HG02840 (cell line): Measurements from ENCODE around the gene MROH9.

ENCODE experiments used
- ATAC-seq: cut with Tn5 transposase; IDR thresholded peaks from one replicate; pipeline ENCODE4 v1.9.1; 2021; ENCODE audit warnings: mild to moderate bottlenecking, moderate library complexity, moderate number of reproducible peaks; ENCODE audit not compliant: unreplicated experiment, low FRiP score

Gene MROH9

DNA sequence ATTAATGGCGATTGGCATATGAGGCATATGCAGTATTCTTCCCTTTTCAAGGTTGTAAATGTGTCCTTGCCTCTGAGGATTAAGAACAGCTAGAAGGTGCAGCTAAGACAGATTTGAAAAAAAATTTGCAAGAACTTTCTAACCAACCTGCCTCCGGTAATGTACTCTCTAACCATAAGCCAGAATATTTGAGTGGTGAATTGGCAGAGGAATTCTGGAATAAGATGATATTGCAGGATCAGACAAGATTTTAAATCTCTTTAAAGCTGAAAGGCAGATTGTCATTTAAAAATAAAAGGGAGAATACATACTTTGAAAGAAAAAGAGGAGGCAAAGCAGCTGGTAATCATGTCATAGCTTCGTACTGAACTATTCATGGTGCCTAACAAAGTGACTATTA is 29.2 kb downstream of the MROH9 start:
- ATAC-seq: no peak

GRCh38 chr1:170967042-170967910 is 31.9 kb downstream of the MROH9 start:
- no peak for ATAC-seq

GRCh38 chr1:170970256-170970655 is 34.9 kb downstream of the MROH9 start:
- ATAC-seq: no peak

GRCh38 chr1:170978371-170978910 is 43.1 kb downstream of the MROH9 start:
- ATAC-seq: no peak

DNA sequence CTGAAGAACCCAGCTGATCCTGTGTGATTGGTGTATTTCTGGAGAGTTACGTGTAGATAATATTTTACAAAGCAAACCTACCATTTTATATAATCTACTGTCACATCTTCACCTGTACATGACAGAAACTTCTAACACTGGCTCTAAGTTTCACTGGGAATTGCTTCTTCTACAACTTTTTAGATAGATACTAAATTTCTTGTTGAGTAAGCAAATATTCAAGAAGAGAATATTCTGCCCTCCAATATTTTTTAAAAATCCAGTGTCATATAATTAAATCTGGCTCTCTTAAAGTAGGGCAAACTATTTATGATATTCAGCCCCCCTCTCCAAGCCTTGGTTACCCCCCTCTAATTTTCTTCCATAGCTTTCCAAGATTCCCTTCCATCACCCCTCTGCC is 50.1 kb downstream of the MROH9 start:
- no peak for ATAC-seq

GRCh38 chr1:170986901-170987300 is 51.6 kb downstream of the MROH9 start:
- ATAC-seq: no peak

- ATAC-seq: no peak
Measured at GRCh38 chr1:170987424-170987823, 52.1 kb downstream of the MROH9 start.

- no peak for ATAC-seq
Measured at GRCh38 chr1:170993151-170993550, 57.8 kb downstream of the MROH9 start.

DNA sequence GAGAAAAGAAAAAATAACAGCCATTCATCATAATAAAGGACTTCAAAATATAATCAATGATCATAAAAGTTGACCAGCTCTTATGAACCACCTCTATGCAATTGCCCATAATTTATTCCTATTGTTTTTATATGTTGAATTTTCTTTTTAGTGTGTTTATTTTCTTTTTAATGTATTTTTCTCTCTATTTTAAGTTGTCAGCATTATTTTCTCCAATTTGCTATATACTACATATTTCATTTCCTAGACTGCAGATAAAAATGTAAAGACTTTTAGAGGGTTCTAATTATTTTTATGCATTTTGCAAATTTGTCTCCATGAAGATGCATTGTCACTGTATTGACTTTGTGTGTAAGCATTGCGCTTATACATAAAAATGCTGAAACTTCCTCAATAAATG is 58.4 kb downstream of the MROH9 start:
- no peak for ATAC-seq

GRCh38 chr1:171014880-171015279 is 79.5 kb downstream of the MROH9 start:
- ATAC-seq: no peak

- no peak for ATAC-seq
Measured at GRCh38 chr1:171017426-171017825, 82.1 kb downstream of the MROH9 start.

DNA sequence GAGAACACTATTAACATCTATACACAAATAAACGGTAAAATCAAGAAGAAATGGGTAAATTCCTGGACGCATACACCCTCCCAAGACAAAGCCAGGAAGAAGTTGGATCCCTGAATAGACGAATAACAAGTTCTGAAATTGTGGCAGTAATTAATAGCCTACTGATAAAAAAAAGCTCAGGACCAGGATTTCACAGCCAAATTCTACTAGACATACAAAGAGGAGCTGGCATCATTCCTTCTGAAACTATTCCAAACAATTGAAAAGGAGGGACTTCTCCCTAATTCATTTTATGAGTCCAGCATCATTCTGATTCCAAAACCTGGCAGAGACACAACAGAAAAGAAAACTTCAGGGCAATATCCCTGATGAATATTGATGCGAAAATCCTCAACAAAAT is 84.6 kb downstream of the MROH9 start:
- ATAC-seq: no peak

DNA sequence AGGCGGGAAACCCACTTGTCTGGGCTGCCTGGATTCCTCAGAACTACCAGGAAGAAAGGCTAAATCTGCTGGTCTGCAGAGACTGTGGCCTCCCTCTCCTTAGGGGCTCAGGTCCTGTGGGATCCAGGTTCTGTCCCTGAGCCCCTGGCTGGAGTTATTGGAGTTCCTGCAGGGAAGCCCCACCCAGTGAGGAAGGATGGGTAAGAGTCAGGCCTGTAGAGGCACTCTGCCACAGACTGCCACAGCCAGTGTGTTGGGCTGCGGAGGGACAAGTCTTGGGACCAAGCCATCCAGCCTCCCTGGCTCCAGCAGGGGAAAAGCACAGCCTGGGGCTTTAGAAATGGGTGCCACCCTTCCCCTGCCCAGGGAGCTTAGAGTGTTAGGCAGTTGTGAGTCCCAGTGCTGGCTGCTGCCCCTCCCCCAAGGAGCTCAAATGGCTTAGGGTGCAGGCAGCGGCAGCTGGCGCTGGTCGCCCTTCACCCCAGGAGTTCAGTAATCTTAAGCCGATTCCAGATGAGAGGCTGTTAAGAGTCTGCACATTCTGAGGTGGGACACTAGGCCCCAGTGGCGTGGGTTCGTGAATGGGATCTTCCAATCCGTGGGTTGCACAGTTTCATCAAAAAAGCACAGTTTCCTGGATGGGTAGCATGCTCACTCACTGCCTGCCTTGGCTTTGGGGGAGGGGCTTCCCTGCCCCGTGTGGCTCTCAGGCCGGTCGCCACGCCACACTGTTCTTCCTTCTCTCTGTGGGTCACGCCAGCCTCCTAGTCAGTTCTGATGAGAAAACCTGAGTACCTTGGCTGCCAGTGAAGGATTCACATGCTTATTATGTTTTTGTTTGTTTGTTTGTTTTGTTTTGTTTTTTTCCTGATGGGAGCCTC is 97.7 kb downstream of the MROH9 start:
- no peak for ATAC-seq

DNA sequence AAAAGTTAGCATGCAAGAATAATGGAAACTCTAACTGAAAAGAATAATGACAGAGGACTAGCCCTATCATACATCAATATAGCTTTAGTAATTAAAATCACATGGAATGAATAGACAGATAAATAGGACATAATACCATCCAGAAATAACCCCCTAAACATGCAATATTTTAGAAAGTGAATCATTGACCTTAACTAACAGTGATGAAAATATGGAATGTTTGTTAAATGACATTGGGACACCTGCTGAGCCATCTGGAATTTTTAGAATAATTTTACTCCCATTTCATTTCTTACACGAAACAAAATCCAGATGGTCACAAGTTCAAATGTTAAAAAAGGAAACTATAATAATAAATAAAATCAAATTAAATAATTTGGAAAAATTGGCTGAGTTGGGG is 102.3 kb downstream of the MROH9 start:
- no peak for ATAC-seq

GRCh38 chr1:171038284-171038683 is 103.0 kb downstream of the MROH9 start:
- ATAC-seq: no peak

- ATAC-seq: no peak
Measured at GRCh38 chr1:171048014-171048413, 112.7 kb downstream of the MROH9 start.

GRCh38 chr1:171052977-171053376 is 117.6 kb downstream of the MROH9 start:
- no peak for ATAC-seq

GRCh38 chr1:171055966-171056643 is 120.8 kb downstream of the MROH9 start:
- no peak for ATAC-seq

DNA sequence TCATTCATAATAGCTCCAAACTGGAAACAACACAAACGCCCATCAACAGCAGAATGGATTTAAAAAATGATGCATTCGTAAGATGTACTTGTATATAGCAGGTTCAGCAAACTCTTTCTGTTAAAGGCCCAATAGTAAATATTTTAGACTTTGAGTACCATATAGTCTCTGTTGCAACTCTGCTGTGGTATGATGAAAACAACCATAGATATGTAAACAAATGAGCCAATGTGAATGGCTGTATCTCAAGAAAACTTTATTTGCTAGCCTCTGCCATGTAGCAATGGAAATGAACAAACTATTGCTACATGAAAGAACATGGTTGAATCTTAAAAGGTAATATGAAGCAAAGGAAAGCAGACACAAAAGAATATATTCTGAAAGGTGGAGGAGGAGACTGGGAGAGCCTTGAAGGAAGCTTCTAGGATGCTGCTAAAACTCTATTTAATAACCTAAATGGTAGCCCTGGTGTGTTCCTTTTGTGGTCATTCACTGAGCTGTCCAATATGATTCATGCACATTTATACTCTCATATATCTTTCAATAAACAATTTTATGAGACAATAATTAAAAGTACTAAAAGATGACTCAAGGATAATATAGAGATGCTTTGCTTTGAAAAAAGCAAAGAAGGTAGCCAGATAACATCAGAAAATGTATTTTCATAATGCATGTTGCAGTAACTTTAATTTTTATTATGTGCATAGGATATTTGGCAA is 126.2 kb downstream of the MROH9 start:
- ATAC-seq: no peak

- no peak for ATAC-seq
Measured at GRCh38 chr1:171062902-171063301, 127.6 kb downstream of the MROH9 start.
